ENCODE data around the gene FHAD1. TPM values are rescaled to one million over a fixed set of nuclear protein-coding genes. Genes with fewer than 3 reads are reported as not detected.

FHAD1 gene
- total and polyA plus RNA-seq, 9 of the 15 experiments (the other 6 are each of a cell fraction or from before 2014, with no cell fraction given), result 0.32 to 2.1 (median 1.5) TPM; not detected in 1

GRCh38 chr1:15323351-15323988 lies 76.4 kb downstream of the FHAD1 start (continued):
- TF ChIP-seq, protein P1, sequence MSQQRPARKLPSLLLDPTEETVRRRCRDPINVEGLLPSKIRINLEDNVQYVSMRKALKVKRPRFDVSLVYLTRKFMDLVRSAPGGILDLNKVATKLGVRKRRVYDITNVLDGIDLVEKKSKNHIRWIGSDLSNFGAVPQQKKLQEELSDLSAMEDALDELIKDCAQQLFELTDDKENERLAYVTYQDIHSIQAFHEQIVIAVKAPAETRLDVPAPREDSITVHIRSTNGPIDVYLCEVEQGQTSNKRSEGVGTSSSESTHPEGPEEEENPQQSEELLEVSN (IDR thresholded peaks at IDR 0.05; ENCODE audit: borderline replicate concordance in 1 of 2, extremely low read depth in 1 of 2, insufficient read depth in 1 of 2, insufficient read length in 1 of 2, low read depth in 1 of 2, low read length in 1 of 2, poor library complexity in 1 of 2, severe bottlenecking in 1 of 2), result peak in 1 of 2 experiments; percentile 24
- peak; percentile 53; the same call in 1 of the 2 replicates for TF ChIP-seq RB1 (IDR thresholded peaks at IDR 0.05; ENCODE audit: low read depth)
- TF ChIP-seq TAF7 (tag; IDR thresholded peaks at IDR 0.05), result no peak
- peak; percentile 68; the same call in 1 of the 2 replicates for TF ChIP-seq ARID2 (IDR thresholded peaks at IDR 0.05)
- peak; percentile 2; the same call in 1 of the 2 replicates for TF ChIP-seq SMAD3 (CRISPR knock-in tag; conservative IDR thresholded peaks at IDR 0.05)
- peak; percentile 37; the same call in 1 of the 2 replicates for TF ChIP-seq JUND (IDR thresholded peaks at IDR 0.05; ENCODE audit: borderline replicate concordance, low read depth, low read length)
- TF ChIP-seq JUND (tag; IDR thresholded peaks at IDR 0.05; ENCODE audit: borderline replicate concordance, low read depth, low read length), result peak; percentile 48; the same call in 1 of the 3 replicates
- no peak for TF ChIP-seq EHMT2 (IDR thresholded peaks at IDR 0.05)
- TF ChIP-seq, protein P2, sequence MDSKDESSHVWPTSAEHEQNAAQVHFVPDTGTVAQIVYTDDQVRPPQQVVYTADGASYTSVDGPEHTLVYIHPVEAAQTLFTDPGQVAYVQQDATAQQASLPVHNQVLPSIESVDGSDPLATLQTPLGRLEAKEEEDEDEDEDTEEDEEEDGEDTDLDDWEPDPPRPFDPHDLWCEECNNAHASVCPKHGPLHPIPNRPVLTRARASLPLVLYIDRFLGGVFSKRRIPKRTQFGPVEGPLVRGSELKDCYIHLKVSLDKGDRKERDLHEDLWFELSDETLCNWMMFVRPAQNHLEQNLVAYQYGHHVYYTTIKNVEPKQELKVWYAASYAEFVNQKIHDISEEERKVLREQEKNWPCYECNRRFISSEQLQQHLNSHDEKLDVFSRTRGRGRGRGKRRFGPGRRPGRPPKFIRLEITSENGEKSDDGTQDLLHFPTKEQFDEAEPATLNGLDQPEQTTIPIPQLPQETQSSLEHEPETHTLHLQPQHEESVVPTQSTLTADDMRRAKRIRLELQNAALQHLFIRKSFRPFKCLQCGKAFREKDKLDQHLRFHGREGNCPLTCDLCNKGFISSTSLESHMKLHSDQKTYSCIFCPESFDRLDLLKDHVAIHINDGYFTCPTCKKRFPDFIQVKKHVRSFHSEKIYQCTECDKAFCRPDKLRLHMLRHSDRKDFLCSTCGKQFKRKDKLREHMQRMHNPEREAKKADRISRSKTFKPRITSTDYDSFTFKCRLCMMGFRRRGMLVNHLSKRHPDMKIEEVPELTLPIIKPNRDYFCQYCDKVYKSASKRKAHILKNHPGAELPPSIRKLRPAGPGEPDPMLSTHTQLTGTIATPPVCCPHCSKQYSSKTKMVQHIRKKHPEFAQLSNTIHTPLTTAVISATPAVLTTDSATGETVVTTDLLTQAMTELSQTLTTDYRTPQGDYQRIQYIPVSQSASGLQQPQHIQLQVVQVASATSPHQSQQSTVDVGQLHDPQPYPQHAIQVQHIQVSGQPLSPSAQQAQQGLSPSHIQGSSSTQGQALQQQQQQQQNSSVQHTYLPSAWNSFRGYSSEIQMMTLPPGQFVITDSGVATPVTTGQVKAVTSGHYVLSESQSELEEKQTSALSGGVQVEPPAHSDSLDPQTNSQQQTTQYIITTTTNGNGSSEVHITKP (IDR thresholded peaks at IDR 0.05; ENCODE audit: partially characterized antibody), result peak; percentile 85
- no peak for TF ChIP-seq NFRKB (IDR thresholded peaks at IDR 0.05; ENCODE audit: low read depth)

Measured in K562 (cell line).